Trophoblast cell (in vitro differentiated cells and primary cell): ENCODE results near the gene MME.

Source experiments
- DNase-seq, 2 donors: peaks; one replicate each; pipeline ENCODE4 v3.0.0-alpha.2; 2016
- H2AFZ ChIP-seq: 2 replicates; pipeline ENCODE4 v1.6.1; 2013; ENCODE audit warnings: low read length, moderate library complexity, mild to moderate bottlenecking; ENCODE audit not compliant: insufficient read depth, poor library complexity
- H2AK5ac ChIP-seq: 2 replicates; pipeline ENCODE4 v1.6.1; 2013; ENCODE audit warnings: mild to moderate bottlenecking, low read length
- H2BK120ac ChIP-seq: 2 replicates; pipeline ENCODE4 v1.6.1; 2013; ENCODE audit warnings: low read length, mild to moderate bottlenecking, moderate library complexity; ENCODE audit not compliant: insufficient read depth, poor library complexity
- H2BK12ac ChIP-seq: 2 replicates; pipeline ENCODE4 v1.6.1; 2013; ENCODE audit warnings: mild to moderate bottlenecking, low read length, moderate library complexity
- H2BK5ac ChIP-seq: 2 replicates; pipeline ENCODE4 v1.6.1; 2013; ENCODE audit warnings: low read length, low read depth, moderate library complexity, mild to moderate bottlenecking; ENCODE audit not compliant: poor library complexity
- H3K14ac ChIP-seq: 2 replicates; pipeline ENCODE4 v1.6.1; 2013; ENCODE audit warnings: mild to moderate bottlenecking, low read length
- H3K18ac ChIP-seq: 2 replicates; pipeline ENCODE4 v1.6.1; 2013; ENCODE audit warnings: mild to moderate bottlenecking, low read length
- H3K23ac ChIP-seq: 2 replicates; pipeline ENCODE4 v1.6.1; 2013; ENCODE audit warnings: low read length
- H3K27ac ChIP-seq: 2 replicates; pipeline ENCODE4 v1.5.1; 2013; ENCODE audit warnings: low read depth, mild to moderate bottlenecking, inconsistent platforms, low read length, moderate library complexity
- H3K27me3 ChIP-seq: 2 replicates; pipeline ENCODE4 v1.6.1; 2013; ENCODE audit warnings: inconsistent platforms, mild to moderate bottlenecking, low read length, moderate library complexity; ENCODE audit not compliant: insufficient read depth
- H3K36me3 ChIP-seq, 2 experiments: 1 replicate in 1 of 2; 2 replicates in 1 of 2; pipeline ENCODE4 v1.6.1; 2013; ENCODE audit warnings: low read length in 2 of 2, mild to moderate bottlenecking in 2 of 2, moderate library complexity in 1 of 2; ENCODE audit not compliant: insufficient read depth in 2 of 2, control insufficient read depth in 1 of 2
- H3K4ac ChIP-seq: 2 replicates; pipeline ENCODE4 v1.6.1; 2013; ENCODE audit warnings: low read depth, mild to moderate bottlenecking, low read length, moderate library complexity
- H3K4me1 ChIP-seq, 2 experiments: 1 replicate in 1 of 2; 2 replicates in 1 of 2; pipeline ENCODE4 v1.6.1; 2013; ENCODE audit warnings: low read length in 2 of 2, mild to moderate bottlenecking in 2 of 2, moderate library complexity in 1 of 2; ENCODE audit not compliant: insufficient read depth in 2 of 2, control insufficient read depth in 1 of 2
- H3K4me2 ChIP-seq: 2 replicates; pipeline ENCODE4 v1.6.1; 2013; ENCODE audit warnings: inconsistent platforms, mild to moderate bottlenecking, low read length, moderate library complexity
- H3K4me3 ChIP-seq: 2 replicates; pipeline ENCODE4 v1.5.1; 2013; ENCODE audit warnings: mild to moderate bottlenecking, low read depth, low read length, inconsistent platforms
- H3K79me1 ChIP-seq: one replicate; pipeline ENCODE4 v1.6.1; 2013; ENCODE audit warnings: low read length
- H3K79me2 ChIP-seq: 2 replicates; pipeline ENCODE4 v1.6.1; 2013; ENCODE audit warnings: low read length, mild to moderate bottlenecking; ENCODE audit not compliant: control insufficient read depth, insufficient read depth, poor library complexity
- H3K9ac ChIP-seq: 2 replicates; pipeline ENCODE4 v1.6.1; 2013; ENCODE audit warnings: mild to moderate bottlenecking, low read length
- H3K9me3 ChIP-seq: 2 replicates; pipeline ENCODE4 v1.6.1; 2013; ENCODE audit warnings: low read depth, mild to moderate bottlenecking, control low read depth, inconsistent platforms, low read length; ENCODE audit not compliant: insufficient read depth
- H4K12ac ChIP-seq: 2 replicates; pipeline ENCODE4 v1.6.1; 2013; ENCODE audit warnings: low read depth, mild to moderate bottlenecking, low read length, moderate library complexity
- H4K8ac ChIP-seq: 2 replicates; pipeline ENCODE4 v1.6.1; 2013; ENCODE audit warnings: low read depth, mild to moderate bottlenecking, low read length, moderate library complexity
- H4K91ac ChIP-seq: one replicate; pipeline ENCODE4 v1.6.1; 2013; ENCODE audit warnings: low read depth, mild to moderate bottlenecking, low read length, moderate library complexity
- WGBS: extraction: QIAGEN DNeasy Blood & Tissue Kit; methylation state at CpG from one replicate; pipeline ENCODE4 v1.1.7; 2013; ENCODE audit warnings: missing lambda C conversion rate; ENCODE audit not compliant: insufficient read length, insufficient coverage; ENCODE audit errors: extremely low coverage; 5-methylcytosine and 5-hydroxymethylcytosine counted together

Gene MME

DNA sequence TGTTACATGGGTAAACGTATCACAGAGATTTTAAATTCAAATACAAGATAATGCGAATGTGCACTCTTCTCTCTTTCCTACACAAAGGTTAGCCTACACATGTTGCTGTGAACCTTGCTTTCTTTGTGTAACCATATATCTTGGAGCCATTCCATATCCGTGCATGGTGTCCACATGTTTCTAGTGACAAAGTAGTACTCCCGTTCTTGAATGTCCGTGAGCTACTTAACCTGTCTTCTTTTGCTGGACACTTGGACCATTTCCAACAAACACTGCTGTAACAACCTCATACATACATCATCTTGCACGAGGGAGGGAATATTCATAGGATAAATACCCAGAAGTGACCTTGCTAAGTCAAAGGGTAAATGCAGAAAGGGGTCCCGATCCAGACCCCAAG, 138.3 kb downstream of the MME start:
- H3K79me1 ChIP-seq = no peaks in the 10 kb centered on the region
- no peaks in the 10 kb centered on the region for H3K9me3 ChIP-seq
- no peak overlapping the region for H3K4ac ChIP-seq
- no peaks in the 10 kb centered on the region for H3K79me2 ChIP-seq
- no peak overlapping the region for H2AK5ac ChIP-seq
- H3K27me3 ChIP-seq = no peaks in the 10 kb centered on the region
- H2BK120ac ChIP-seq = no peak overlapping the region
- H2AFZ ChIP-seq = no peak overlapping the region
- DNase-seq = no peak
- H3K23ac ChIP-seq = no peak overlapping the region
- H3K9ac ChIP-seq = no peak overlapping the region
- H3K14ac ChIP-seq = no peak overlapping the region
- H3K4me1 ChIP-seq = no peaks in the 10 kb centered on the region
- no peak overlapping the region for H3K4me2 ChIP-seq
- H2BK12ac ChIP-seq = no peak overlapping the region
- H4K8ac ChIP-seq = no peak overlapping the region
- no peak overlapping the region for H2BK5ac ChIP-seq
- no peak overlapping the region for H3K27ac ChIP-seq
- no CpG with 5 or more reads among the region's 7 CpGs for WGBS
- no peak overlapping the region for H4K91ac ChIP-seq
- H3K18ac ChIP-seq = no peak overlapping the region
- H3K36me3 ChIP-seq = no peaks in the 10 kb centered on the region
- H4K12ac ChIP-seq = no peak overlapping the region
- no peak overlapping the region for H3K4me3 ChIP-seq

DNA sequence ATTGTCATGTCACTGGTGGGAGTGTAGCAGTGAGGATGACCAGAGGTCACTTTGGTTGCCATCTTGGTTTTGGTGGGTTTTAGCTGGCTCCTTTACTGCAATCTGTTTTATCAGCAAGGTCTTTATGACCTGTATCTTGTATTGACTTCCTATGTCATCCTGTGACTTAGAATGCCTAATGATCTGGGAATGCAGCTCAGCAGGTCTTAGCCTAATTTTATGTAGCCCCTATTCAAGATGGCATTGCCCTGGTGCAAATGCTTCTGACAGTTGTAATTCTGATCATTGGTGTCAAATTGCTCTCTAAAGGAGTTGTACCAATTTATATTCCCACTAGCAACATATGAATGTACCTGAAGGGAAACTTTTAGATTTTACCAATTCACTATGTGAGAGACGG, 139.0 kb downstream of the MME start:
- Histone ChIP-seq H2BK12ac (no peak overlapping the region), H4K91ac (no peak overlapping the region), H3K4me2 (no peak overlapping the region), H3K79me1 (no peaks in the 10 kb centered on the region), H2AK5ac (no peak overlapping the region), H2BK120ac (no peak overlapping the region), H3K14ac (no peak overlapping the region), H3K27me3 (no peaks in the 10 kb centered on the region), H3K4me3 (no peak overlapping the region), H3K27ac (no peak overlapping the region), H2AFZ (no peak overlapping the region), H3K18ac (no peak overlapping the region), H3K79me2 (no peaks in the 10 kb centered on the region), H3K23ac (no peak overlapping the region), H3K9me3 (no peaks in the 10 kb centered on the region), H4K8ac (no peak overlapping the region), H3K36me3 (no peaks in the 10 kb centered on the region), H4K12ac (no peak overlapping the region), H3K9ac (no peak overlapping the region), H3K4ac (no peak overlapping the region), H3K4me1 (no peaks in the 10 kb centered on the region), H2BK5ac (no peak overlapping the region)
- WGBS = no CpG with 5 or more reads among the region's 1 CpG
- peak; percentile 74 to 83 for DNase-seq

DNA sequence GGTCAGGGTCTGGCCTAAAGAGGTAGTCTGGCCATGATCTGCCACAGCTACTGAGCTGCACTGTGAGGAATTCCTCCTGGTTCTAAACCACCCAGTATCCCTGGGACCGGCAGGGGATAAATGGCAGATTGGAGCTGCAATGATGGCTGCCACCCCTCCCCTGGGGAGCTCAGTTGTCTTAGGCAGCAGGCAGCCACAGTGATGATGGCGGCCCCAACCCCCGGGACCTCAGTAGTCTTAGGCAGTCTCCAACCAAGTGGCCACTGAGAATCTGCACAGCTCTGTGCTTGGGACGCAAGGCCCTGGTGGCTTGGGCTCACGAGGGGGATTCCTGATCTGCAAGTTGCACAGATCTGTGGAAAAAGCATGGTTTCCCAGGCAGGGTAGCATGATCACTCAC, 145.3 kb downstream of the MME start:
- Histone ChIP-seq H3K4ac (no peak overlapping the region), H2AK5ac (no peak overlapping the region), H2AFZ (no peak overlapping the region), H3K9me3 (peaks cover 1% of the 10 kb centered on the region), H2BK120ac (no peak overlapping the region), H3K4me2 (no peak overlapping the region), H3K18ac (no peak overlapping the region), H3K79me1 (no peaks in the 10 kb centered on the region), H3K27me3 (no peaks in the 10 kb centered on the region), H3K27ac (no peak overlapping the region), H2BK12ac (no peak overlapping the region), H2BK5ac (no peak overlapping the region), H3K79me2 (peaks cover 1% of the 10 kb centered on the region), H4K8ac (no peak overlapping the region), H3K36me3 (no peaks in the 10 kb centered on the region), H3K9ac (no peak overlapping the region), H4K12ac (no peak overlapping the region), H3K23ac (no peak overlapping the region), H4K91ac (no peak overlapping the region), H3K4me1 (no peaks in the 10 kb centered on the region), H3K4me3 (no peak overlapping the region), H3K14ac (no peak overlapping the region)
- WGBS = no CpG with 5 or more reads among the region's 5 CpGs
- DNase-seq = no peak

DNA sequence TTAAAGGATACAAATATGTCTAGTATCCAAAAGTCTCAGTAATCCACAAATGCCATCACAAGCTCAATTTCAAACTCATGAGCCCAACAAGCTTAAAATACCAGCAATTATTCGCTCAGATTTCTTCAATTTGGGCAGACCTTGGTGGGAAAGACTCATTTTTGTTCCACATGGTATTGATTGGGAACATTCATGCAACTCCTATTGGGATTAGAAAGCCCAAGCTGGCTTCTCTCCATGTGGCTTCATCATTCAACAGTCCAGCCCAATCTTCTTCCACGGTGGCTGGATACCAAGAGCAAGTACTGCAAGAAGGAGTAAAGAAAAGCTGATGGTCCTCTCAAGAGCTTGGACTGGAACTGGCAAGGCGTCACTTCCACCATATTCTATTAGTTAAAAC, 147.0 kb downstream of the MME start:
- Histone ChIP-seq H3K27me3 (no peaks in the 10 kb centered on the region), H3K79me2 (peaks cover 1% of the 10 kb centered on the region)
- WGBS = no CpG with 5 or more reads among the region's 3 CpGs

More for the DNA sequence above, 147.0 kb downstream of the MME start:
- no peak overlapping the region for H3K4me2 ChIP-seq
- no peak overlapping the region for H3K9ac ChIP-seq
- H3K4ac ChIP-seq = no peak overlapping the region
- H3K14ac ChIP-seq = no peak overlapping the region
- no peak overlapping the region for H2BK120ac ChIP-seq
- no peak overlapping the region for H2BK12ac ChIP-seq
- H4K8ac ChIP-seq = no peak overlapping the region
- H3K79me1 ChIP-seq = no peaks in the 10 kb centered on the region
- no peak overlapping the region for H3K18ac ChIP-seq
- H3K4me1 ChIP-seq = no peaks in the 10 kb centered on the region
- no peak for DNase-seq
- H3K4me3 ChIP-seq = no peak overlapping the region
- H2AK5ac ChIP-seq = peak overlapping the region; percentile 62
- no peak overlapping the region for H2BK5ac ChIP-seq
- no peak overlapping the region for H4K12ac ChIP-seq
- no peaks in the 10 kb centered on the region for H3K36me3 ChIP-seq
- no peak overlapping the region for H2AFZ ChIP-seq
- no peak overlapping the region for H3K23ac ChIP-seq
- peaks cover 1% of the 10 kb centered on the region for H3K9me3 ChIP-seq
- H4K91ac ChIP-seq = no peak overlapping the region
- no peak overlapping the region for H3K27ac ChIP-seq
